ENCODE results near the gene THRB. TPM values are rescaled to one million over a fixed set of nuclear protein-coding genes. Genes with fewer than 3 reads are reported as not detected.

The THRB gene
- total and polyA plus RNA-seq, 9 of the 15 experiments (the other 6 are each of a cell fraction or from before 2014, with no cell fraction given) = 1.7 to 14.9 (median 6.9) TPM

DNA sequence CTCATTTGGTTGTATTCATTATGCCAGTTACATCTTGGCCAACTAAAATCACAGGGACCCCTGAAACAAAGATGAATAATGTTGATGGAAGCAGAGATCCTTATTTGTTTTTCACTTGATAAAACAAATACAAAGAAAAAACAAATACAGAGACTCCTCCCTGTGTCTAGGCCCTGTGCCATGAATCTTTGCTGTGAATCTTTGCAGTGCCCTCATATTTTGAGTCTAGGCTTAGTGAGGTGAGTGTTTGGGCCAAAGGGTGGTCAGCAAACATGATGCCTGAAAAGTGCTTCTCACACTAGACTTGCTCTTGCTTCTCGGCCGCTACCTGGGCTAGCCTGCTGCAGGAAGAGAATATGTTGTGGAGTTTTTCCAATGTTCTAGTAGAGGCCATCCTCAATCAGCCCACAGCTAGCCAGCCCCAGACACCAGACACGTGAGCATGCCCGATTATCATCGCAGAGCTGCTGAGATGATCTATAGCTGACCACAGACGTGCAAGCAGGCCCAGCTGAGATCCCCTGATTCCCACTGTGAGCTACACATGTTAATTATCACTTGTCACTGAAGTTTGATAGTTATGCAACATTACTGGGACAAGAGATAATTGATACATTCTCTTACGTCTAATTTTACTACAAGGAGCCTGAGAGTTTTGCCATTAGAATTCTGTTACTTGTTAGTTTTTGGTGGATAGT, 191.4 kb downstream of the THRB start (continued):
- TF ChIP-seq BRF2 (IDR thresholded peaks at IDR 0.05; ENCODE audit: borderline replicate concordance, insufficient read depth, insufficient read length) = no peak
- TF ChIP-seq ATF7 (IDR thresholded peaks at IDR 0.05) = 0 out of 2 replicates have a peak, but pooled peaks have one; percentile 52
- TF ChIP-seq HDAC1 (IDR thresholded peaks at IDR 0.05) = peak in 1 of 2 experiments; percentile 77; a peak in 2 of 4 replicates
- no peak for TF ChIP-seq SREBF1 (IDR thresholded peaks at IDR 0.05; ENCODE audit: borderline replicate concordance, low read depth, low read length)
- no peak for TF ChIP-seq POLR2B (IDR thresholded peaks at IDR 0.05; ENCODE audit: low read depth, partially characterized antibody)
- no peak for TF ChIP-seq TARDBP (IDR thresholded peaks at IDR 0.05)
- TF ChIP-seq, protein P1, sequence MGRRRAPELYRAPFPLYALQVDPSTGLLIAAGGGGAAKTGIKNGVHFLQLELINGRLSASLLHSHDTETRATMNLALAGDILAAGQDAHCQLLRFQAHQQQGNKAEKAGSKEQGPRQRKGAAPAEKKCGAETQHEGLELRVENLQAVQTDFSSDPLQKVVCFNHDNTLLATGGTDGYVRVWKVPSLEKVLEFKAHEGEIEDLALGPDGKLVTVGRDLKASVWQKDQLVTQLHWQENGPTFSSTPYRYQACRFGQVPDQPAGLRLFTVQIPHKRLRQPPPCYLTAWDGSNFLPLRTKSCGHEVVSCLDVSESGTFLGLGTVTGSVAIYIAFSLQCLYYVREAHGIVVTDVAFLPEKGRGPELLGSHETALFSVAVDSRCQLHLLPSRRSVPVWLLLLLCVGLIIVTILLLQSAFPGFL (CRISPR knock-in tag; IDR thresholded peaks at IDR 0.05) = no peak
- TF ChIP-seq SMARCA5 (IDR thresholded peaks at IDR 0.05) = no peak
- no peak for TF ChIP-seq SUPT5H (IDR thresholded peaks at IDR 0.05)
- TF ChIP-seq ZNF347 (CRISPR knock-in tag; IDR thresholded peaks at IDR 0.05; ENCODE audit: low read depth) = no peak
- TF ChIP-seq EHMT2 (IDR thresholded peaks at IDR 0.05) = no peak
- TF ChIP-seq ZSCAN29 (IDR thresholded peaks at IDR 0.05) = no peak
- TF ChIP-seq RBM14 (IDR thresholded peaks at IDR 0.05; ENCODE audit: borderline replicate concordance, insufficient read depth, low read depth, low read length) = no peak
- no peak for TF ChIP-seq KHSRP (IDR thresholded peaks at IDR 0.05)
- TF ChIP-seq E2F5 (CRISPR knock-in tag; IDR thresholded peaks at IDR 0.05) = no peak
- peak; percentile 61 for TF ChIP-seq NFIC (IDR thresholded peaks at IDR 0.05)
- peak in 1 of 2 experiments; percentile 91; a peak in 2 of 4 replicates for TF ChIP-seq ZNF318 (IDR thresholded peaks at IDR 0.05; ENCODE audit: borderline replicate concordance in 1 of 2, low read depth in 1 of 2)

All from K562 (cell line).